SK-N-SH (cell line): Measurements from ENCODE around the gene STRIP2.

Source experiments
- CTCF ChIP-seq: fragments of 200-600 bp; sonication (generic); IDR thresholded peaks from 2 replicates; pipeline ENCODE4 v1.6.1; 2017; ENCODE audit warnings: antibody characterized with exemption, mild to moderate bottlenecking, moderate library complexity
- EP300 ChIP-seq, 2 experiments: IDR thresholded peaks; 2 replicates each; pipeline versions ENCODE4 v1.4.0 to v1.6.1; 2012; ENCODE audit warnings: borderline replicate concordance in 1 of 2, low read depth in 1 of 2, low read length in 1 of 2
- RAD21 ChIP-seq: IDR thresholded peaks from 2 replicates; pipeline ENCODE4 v1.6.1; 2012; ENCODE audit warnings: mild to moderate bottlenecking, low read length
- RCOR1 ChIP-seq: fragments of 150-350 bp; IDR thresholded peaks from 2 replicates; pipeline ENCODE4 v1.6.1; 2017; ENCODE audit warnings: antibody characterized with exemption, low read length
- TAF1 ChIP-seq: IDR thresholded peaks from 2 replicates; pipeline ENCODE4 v1.6.1; 2012; ENCODE audit warnings: low read depth, mild to moderate bottlenecking, low read length, moderate library complexity, borderline replicate concordance
- TF ChIP-seq, protein P1 (sequence below): IDR thresholded peaks from 2 replicates; pipeline ENCODE4; 2012

GRCh38 chr7:129465080-129465479, 30.8 kb downstream of the STRIP2 start:
- TF ChIP-seq CTCF (no peak), TAF1 (no peak), RAD21 (no peak), EP300 (IDR thresholded peaks at IDR 0.05; ENCODE audit: borderline replicate concordance in 1 of 2, low read depth in 1 of 2, low read length in 1 of 2) (no peak), RCOR1 (no peak)
- TF ChIP-seq, protein P1, sequence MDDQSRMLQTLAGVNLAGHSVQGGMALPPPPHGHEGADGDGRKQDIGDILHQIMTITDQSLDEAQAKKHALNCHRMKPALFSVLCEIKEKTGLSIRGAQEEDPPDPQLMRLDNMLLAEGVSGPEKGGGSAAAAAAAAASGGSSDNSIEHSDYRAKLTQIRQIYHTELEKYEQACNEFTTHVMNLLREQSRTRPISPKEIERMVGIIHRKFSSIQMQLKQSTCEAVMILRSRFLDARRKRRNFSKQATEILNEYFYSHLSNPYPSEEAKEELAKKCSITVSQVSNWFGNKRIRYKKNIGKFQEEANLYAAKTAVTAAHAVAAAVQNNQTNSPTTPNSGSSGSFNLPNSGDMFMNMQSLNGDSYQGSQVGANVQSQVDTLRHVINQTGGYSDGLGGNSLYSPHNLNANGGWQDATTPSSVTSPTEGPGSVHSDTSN, result no peak
